WTC11 (cell line): ENCODE results near the gene CALCB. TPM values are rescaled to one million over a fixed set of nuclear protein-coding genes. Genes with fewer than 3 reads are reported as not detected.

Experiments
- ATAC-seq: fragments of 200-7000 bp; cut with Tn5 transposase; 2 replicates; pipeline ENCODE4 v1.10.0; 2021; ENCODE audit warnings: mild to moderate bottlenecking, moderate library complexity
- CTCF ChIA-PET: fragments of 300-600 bp; sonication (Branson Sonifier 250); formaldehyde crosslinking; loops from one replicate; lab custom pipeline; 2021; ENCODE audit warnings: antibody characterized with exemption; lab: Charles Lee
- POLR2A ChIA-PET: fragments of 350-600 bp; sonication (Branson Sonifier 250); formaldehyde crosslinking; loops from one replicate; lab custom pipeline; 2021; ENCODE audit warnings: antibody characterized with exemption; lab: Charles Lee
- DNase-seq: peaks from one replicate; pipeline ENCODE4 v3.0.0; 2021; ENCODE audit warnings: low spot score
- H3K27ac Mint-ChIP-seq: 2 replicates; pipeline ENCODE4 v1.8.0; 2021; ENCODE audit warnings: mixed read lengths
- H3K27me3 Mint-ChIP-seq: 2 replicates; pipeline ENCODE4 v1.8.0; 2021; ENCODE audit warnings: low read depth, mild to moderate bottlenecking, moderate library complexity, mixed read lengths
- H3K36me3 Mint-ChIP-seq: 2 replicates; pipeline ENCODE4 v1.8.0; 2021; ENCODE audit warnings: mixed read lengths
- H3K4me1 Mint-ChIP-seq: 2 replicates; pipeline ENCODE4 v1.8.0; 2022; ENCODE audit warnings: mixed read lengths
- H3K4me3 Mint-ChIP-seq: 2 replicates; pipeline ENCODE4 v1.8.0; 2021; ENCODE audit warnings: mild to moderate bottlenecking, moderate library complexity, mixed read lengths
- H3K9me3 Mint-ChIP-seq: 2 replicates; pipeline ENCODE4 v1.8.0; 2021; ENCODE audit warnings: mixed read lengths
- ESRRA ChIP-seq: sonication (generic); formaldehyde crosslinking; IDR thresholded peaks from 2 replicates; pipeline ENCODE4 v1.8.1; 2022; ENCODE audit warnings: mild to moderate bottlenecking, missing genetic modification reagents, borderline replicate concordance
- HMGA2 ChIP-seq: fragments of 250-450 bp; sonication (Bioruptor Pico); IDR thresholded peaks from 2 replicates; pipeline ENCODE4 v1.4.0; 2021; ENCODE audit warnings: mild to moderate bottlenecking, moderate library complexity
- MXD4 ChIP-seq: fragments of 250-450 bp; sonication (Bioruptor Pico); IDR thresholded peaks from 2 replicates; pipeline ENCODE4 v1.8.0; 2021; ENCODE audit warnings: mild to moderate bottlenecking, moderate library complexity, borderline replicate concordance
- MYBL2 ChIP-seq: sonication (generic); formaldehyde crosslinking; IDR thresholded peaks from 2 replicates; pipeline ENCODE4 v1.8.1; 2023; ENCODE audit warnings: mild to moderate bottlenecking, moderate library complexity, missing genetic modification reagents
- NFYB ChIP-seq: sonication (generic); formaldehyde crosslinking; conservative IDR thresholded peaks from 2 replicates; pipeline ENCODE4 v1.8.0; 2022; ENCODE audit warnings: low read depth, missing genetic modification reagents
- PRDM15 ChIP-seq: sonication (generic); formaldehyde crosslinking; IDR thresholded peaks from 2 replicates; pipeline ENCODE4 v1.8.0; 2022; ENCODE audit warnings: missing genetic modification reagents
- RELA ChIP-seq: sonication (generic); formaldehyde crosslinking; IDR thresholded peaks from 2 replicates; pipeline ENCODE4 v1.8.1; 2022; ENCODE audit warnings: missing genetic modification reagents, mild to moderate bottlenecking, borderline replicate concordance
- TEAD4 ChIP-seq: sonication (generic); formaldehyde crosslinking; IDR thresholded peaks from 2 replicates; pipeline ENCODE4 v1.8.0; 2022; ENCODE audit warnings: mild to moderate bottlenecking, missing genetic modification reagents
- ZNF232 ChIP-seq: sonication (generic); formaldehyde crosslinking; IDR thresholded peaks from 2 replicates; pipeline ENCODE4 v1.8.0; 2022; ENCODE audit warnings: mild to moderate bottlenecking, missing genetic modification reagents
- total RNA-seq: library from RNA; stranded (reverse); gene quantifications from 3 replicates; pipeline ENCODE4 v1.2.3, GENCODE V29; 2021
- TF ChIP-seq, protein P1 (sequence below): sonication (generic); formaldehyde crosslinking; IDR thresholded peaks from 2 replicates; pipeline ENCODE4 v1.8.1; 2023; ENCODE audit warnings: mild to moderate bottlenecking, moderate library complexity, missing genetic modification reagents
- TF ChIP-seq, protein P2 (sequence below): fragments of 250-450 bp; sonication (Bioruptor Pico); IDR thresholded peaks from 2 replicates; pipeline ENCODE4 v1.9.0; 2021; ENCODE audit warnings: mild to moderate bottlenecking
- TF ChIP-seq, protein P3 (sequence below): sonication (generic); formaldehyde crosslinking; IDR thresholded peaks from 2 replicates; pipeline ENCODE4 v1.8.1; 2022; ENCODE audit warnings: mild to moderate bottlenecking, missing genetic modification reagents, moderate library complexity, borderline replicate concordance
- TF ChIP-seq, protein P4 (sequence below): fragments of 250-450 bp; sonication (Bioruptor Pico); IDR thresholded peaks from 2 replicates; pipeline ENCODE4 v1.8.0; 2021; ENCODE audit warnings: mild to moderate bottlenecking
- TF ChIP-seq, protein P5 (sequence below): sonication (generic); formaldehyde crosslinking; IDR thresholded peaks from 2 replicates; pipeline ENCODE4 v1.8.1; 2022; ENCODE audit warnings: missing genetic modification reagents, borderline replicate concordance
- TF ChIP-seq, protein P6 (sequence below): sonication (generic); formaldehyde crosslinking; conservative IDR thresholded peaks from 2 replicates; pipeline ENCODE4 v1.8.1; 2022; ENCODE audit warnings: mild to moderate bottlenecking, missing genetic modification reagents

Gene CALCB
- total RNA-seq, 1 experiment from 2014 or later: 3.2 TPM

DNA sequence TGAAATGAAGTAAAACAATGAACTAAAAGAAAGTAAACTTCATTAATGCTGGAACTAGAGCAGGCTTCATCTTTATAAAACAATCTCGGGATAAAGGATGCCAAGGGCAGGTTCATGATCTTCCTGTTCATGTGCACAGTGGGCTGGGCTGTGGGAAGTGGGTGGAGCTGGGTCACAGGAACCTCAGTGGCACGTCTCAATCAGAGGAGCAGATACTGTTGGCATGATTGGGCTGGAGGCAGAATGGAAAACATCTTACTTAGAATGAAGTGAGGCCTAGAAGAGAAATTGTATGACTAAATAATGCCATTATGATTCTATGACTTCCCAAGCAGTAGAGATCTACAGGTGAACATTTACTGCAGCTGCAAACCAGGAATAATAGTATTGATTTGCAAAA lies 45.4 kb upstream of the CALCB start:
- Mint-ChIP-seq H3K27ac (no peak overlapping the region), H3K27me3 (peaks cover 6% of the 10 kb centered on the region), H3K4me1 (peaks cover 14% of the 10 kb centered on the region), H3K36me3 (peaks cover 12% of the 10 kb centered on the region), H3K4me3 (no peak overlapping the region), H3K9me3 (peaks cover 26% of the 10 kb centered on the region)
- ChIA-PET CTCF (interaction anchor here (1.5 kb wide), 1 partner anchor 47 kb away, joined by 4 read pairs; no protein-coding TSS in a partner anchor), POLR2A (no interaction called here)
- no peak for ATAC-seq
- TF ChIP-seq TEAD4 (no peak), RELA (CRISPR knock-in tag) (no peak), MYBL2 (no peak), ZNF232 (CRISPR knock-in tag) (no peak), NFYB (CRISPR knock-in tag) (no peak), PRDM15 (CRISPR knock-in tag) (no peak), MXD4 (CRISPR knock-in tag) (no peak), ESRRA (no peak), HMGA2 (CRISPR knock-in tag) (no peak)
- TF ChIP-seq, protein P1, sequence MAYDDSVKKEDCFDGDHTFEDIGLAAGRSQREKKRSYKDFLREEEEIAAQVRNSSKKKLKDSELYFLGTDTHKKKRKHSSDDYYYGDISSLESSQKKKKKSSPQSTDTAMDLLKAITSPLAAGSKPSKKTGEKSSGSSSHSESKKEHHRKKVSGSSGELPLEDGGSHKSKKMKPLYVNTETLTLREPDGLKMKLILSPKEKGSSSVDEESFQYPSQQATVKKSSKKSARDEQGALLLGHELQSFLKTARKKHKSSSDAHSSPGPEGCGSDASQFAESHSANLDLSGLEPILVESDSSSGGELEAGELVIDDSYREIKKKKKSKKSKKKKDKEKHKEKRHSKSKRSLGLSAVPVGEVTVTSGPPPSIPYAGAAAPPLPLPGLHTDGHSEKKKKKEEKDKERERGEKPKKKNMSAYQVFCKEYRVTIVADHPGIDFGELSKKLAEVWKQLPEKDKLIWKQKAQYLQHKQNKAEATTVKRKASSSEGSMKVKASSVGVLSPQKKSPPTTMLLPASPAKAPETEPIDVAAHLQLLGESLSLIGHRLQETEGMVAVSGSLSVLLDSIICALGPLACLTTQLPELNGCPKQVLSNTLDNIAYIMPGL: no peak
- TF ChIP-seq, protein P2, sequence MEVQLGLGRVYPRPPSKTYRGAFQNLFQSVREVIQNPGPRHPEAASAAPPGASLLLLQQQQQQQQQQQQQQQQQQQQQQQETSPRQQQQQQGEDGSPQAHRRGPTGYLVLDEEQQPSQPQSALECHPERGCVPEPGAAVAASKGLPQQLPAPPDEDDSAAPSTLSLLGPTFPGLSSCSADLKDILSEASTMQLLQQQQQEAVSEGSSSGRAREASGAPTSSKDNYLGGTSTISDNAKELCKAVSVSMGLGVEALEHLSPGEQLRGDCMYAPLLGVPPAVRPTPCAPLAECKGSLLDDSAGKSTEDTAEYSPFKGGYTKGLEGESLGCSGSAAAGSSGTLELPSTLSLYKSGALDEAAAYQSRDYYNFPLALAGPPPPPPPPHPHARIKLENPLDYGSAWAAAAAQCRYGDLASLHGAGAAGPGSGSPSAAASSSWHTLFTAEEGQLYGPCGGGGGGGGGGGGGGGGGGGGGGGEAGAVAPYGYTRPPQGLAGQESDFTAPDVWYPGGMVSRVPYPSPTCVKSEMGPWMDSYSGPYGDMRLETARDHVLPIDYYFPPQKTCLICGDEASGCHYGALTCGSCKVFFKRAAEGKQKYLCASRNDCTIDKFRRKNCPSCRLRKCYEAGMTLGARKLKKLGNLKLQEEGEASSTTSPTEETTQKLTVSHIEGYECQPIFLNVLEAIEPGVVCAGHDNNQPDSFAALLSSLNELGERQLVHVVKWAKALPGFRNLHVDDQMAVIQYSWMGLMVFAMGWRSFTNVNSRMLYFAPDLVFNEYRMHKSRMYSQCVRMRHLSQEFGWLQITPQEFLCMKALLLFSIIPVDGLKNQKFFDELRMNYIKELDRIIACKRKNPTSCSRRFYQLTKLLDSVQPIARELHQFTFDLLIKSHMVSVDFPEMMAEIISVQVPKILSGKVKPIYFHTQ: no peak
- TF ChIP-seq, protein P3, sequence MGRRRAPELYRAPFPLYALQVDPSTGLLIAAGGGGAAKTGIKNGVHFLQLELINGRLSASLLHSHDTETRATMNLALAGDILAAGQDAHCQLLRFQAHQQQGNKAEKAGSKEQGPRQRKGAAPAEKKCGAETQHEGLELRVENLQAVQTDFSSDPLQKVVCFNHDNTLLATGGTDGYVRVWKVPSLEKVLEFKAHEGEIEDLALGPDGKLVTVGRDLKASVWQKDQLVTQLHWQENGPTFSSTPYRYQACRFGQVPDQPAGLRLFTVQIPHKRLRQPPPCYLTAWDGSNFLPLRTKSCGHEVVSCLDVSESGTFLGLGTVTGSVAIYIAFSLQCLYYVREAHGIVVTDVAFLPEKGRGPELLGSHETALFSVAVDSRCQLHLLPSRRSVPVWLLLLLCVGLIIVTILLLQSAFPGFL (CRISPR knock-in tag): no peak
- TF ChIP-seq, protein P4, sequence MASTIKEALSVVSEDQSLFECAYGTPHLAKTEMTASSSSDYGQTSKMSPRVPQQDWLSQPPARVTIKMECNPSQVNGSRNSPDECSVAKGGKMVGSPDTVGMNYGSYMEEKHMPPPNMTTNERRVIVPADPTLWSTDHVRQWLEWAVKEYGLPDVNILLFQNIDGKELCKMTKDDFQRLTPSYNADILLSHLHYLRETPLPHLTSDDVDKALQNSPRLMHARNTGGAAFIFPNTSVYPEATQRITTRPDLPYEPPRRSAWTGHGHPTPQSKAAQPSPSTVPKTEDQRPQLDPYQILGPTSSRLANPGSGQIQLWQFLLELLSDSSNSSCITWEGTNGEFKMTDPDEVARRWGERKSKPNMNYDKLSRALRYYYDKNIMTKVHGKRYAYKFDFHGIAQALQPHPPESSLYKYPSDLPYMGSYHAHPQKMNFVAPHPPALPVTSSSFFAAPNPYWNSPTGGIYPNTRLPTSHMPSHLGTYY (CRISPR knock-in tag): no peak
- TF ChIP-seq, protein P5, sequence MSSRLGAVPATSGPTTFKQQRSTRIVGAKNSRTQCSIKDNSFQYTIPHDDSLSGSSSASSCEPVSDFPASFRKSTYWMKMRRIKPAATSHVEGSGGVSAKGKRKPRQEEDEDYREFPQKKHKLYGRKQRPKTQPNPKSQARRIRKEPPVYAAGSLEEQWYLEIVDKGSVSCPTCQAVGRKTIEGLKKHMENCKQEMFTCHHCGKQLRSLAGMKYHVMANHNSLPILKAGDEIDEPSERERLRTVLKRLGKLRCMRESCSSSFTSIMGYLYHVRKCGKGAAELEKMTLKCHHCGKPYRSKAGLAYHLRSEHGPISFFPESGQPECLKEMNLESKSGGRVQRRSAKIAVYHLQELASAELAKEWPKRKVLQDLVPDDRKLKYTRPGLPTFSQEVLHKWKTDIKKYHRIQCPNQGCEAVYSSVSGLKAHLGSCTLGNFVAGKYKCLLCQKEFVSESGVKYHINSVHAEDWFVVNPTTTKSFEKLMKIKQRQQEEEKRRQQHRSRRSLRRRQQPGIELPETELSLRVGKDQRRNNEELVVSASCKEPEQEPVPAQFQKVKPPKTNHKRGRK (CRISPR knock-in tag): no peak
- TF ChIP-seq, protein P6, sequence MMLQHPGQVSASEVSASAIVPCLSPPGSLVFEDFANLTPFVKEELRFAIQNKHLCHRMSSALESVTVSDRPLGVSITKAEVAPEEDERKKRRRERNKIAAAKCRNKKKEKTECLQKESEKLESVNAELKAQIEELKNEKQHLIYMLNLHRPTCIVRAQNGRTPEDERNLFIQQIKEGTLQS (CRISPR knock-in tag): no peak
- DNase-seq: no peak
